HG03575 (cell line): ENCODE measurements around the gene PAX8.

Source experiments
- ATAC-seq: cut with Tn5 transposase; IDR thresholded peaks from one replicate; pipeline ENCODE4 v1.9.1; 2021; ENCODE audit not compliant: unreplicated experiment, insufficient number of reproducible peaks, low FRiP score; ENCODE audit errors: extremely low read depth

Gene PAX8

GRCh38 chr2:113166187-113166645 is 112.5 kb downstream of the PAX8 start:
- no peak for ATAC-seq
